Activated CD4-positive, alpha-beta memory T cell treated with anti-CD3 and anti-CD28 coated beads, Interleukin-2, amount 10 ng/mL, durations not matched to agents 7 days and 5 days (primary cell): Measurements from ENCODE around the gene SLC22A24. TPM values are rescaled to one million over a fixed set of nuclear protein-coding genes. Genes with fewer than 3 reads are reported as not detected.

Source experiments
- CTCF ChIA-PET: fragments of 350-600 bp; sonication (Branson Sonifier 250); formaldehyde crosslinking; loops from one replicate; lab custom pipeline; 2021; ENCODE audit warnings: antibody characterized with exemption, inconsistent platforms; lab: Charles Lee
- POLR2A ChIA-PET: fragments of 350-600 bp; sonication (Branson Sonifier 250); formaldehyde crosslinking; loops from one replicate; lab custom pipeline; 2021; ENCODE audit warnings: antibody characterized with exemption; lab: Charles Lee
- DNase-seq: peaks from one replicate; pipeline ENCODE4 v3.0.0-alpha.2; 2020
- H3K27ac Mint-ChIP-seq: one replicate; pipeline ENCODE4 v1.8.0; 2021; ENCODE audit warnings: mild to moderate bottlenecking, mixed read lengths
- H3K27me3 Mint-ChIP-seq: one replicate; pipeline ENCODE4 v1.8.0; 2021; ENCODE audit warnings: mixed read lengths
- H3K36me3 Mint-ChIP-seq: one replicate; pipeline ENCODE4 v1.8.0; 2021; ENCODE audit warnings: low read depth, mixed read lengths
- H3K4me1 Mint-ChIP-seq: one replicate; pipeline ENCODE4 v1.8.0; 2021; ENCODE audit warnings: mixed read lengths
- H3K4me3 Mint-ChIP-seq: one replicate; pipeline ENCODE4 v1.8.0; 2021; ENCODE audit warnings: mild to moderate bottlenecking, mixed read lengths
- H3K9me3 Mint-ChIP-seq: one replicate; pipeline ENCODE4 v1.8.0; 2021; ENCODE audit warnings: mixed read lengths
- total RNA-seq, 2 experiments: library from RNA; stranded (reverse); gene quantifications; one replicate each; pipeline ENCODE4 v1.2.3, GENCODE V29; 2021

Gene SLC22A24
- total RNA-seq, 2 experiments from 2014 or later = not detected

- ChIA-PET POLR2A (no interaction called here), CTCF (no interaction called here)
- Mint-ChIP-seq H3K27ac (no peak overlapping the region), H3K27me3 (peaks cover 34% of the 10 kb centered on the region), H3K9me3 (no peaks in the 10 kb centered on the region), H3K36me3 (no peaks in the 10 kb centered on the region), H3K4me1 (no peaks in the 10 kb centered on the region), H3K4me3 (no peak overlapping the region)
- no peak for DNase-seq
Observed at GRCh38 chr11:63032457-63032856, 111.6 kb downstream of the SLC22A24 start.

Other genes with a start within 250 kb of the SLC22A24 start
- gene CHRM1, start 222.9 kb downstream of the SLC22A24 start, total RNA-seq = not detected
- gene SLC22A6, start 159.3 kb downstream of the SLC22A24 start, total RNA-seq = not detected
- gene SLC22A8, start 128.4 kb downstream of the SLC22A24 start, total RNA-seq = not detected
- gene SLC22A25, start 99.4 kb upstream of the SLC22A24 start, total RNA-seq = not detected
- not detected for gene SLC22A9, start 225.6 kb upstream of the SLC22A24 start, total RNA-seq